Stimulated activated CD8-positive, alpha-beta memory T cell treated with anti-CD3 and anti-CD28 coated beads, Interleukin-2, amount 100 ng/mL, for 1 hour (primary cell): Measurements from ENCODE around the gene FXYD6.
A peak's percentile ranks its signal among the peaks of the same experiment; 100 is the strongest.

Source experiments
- DNase-seq, 2 donors: peaks; one replicate each; pipeline ENCODE4 v3.0.0-alpha.2; 2020; ENCODE audit warnings: low read depth in 2 of 2

FXYD6 gene

DNA sequence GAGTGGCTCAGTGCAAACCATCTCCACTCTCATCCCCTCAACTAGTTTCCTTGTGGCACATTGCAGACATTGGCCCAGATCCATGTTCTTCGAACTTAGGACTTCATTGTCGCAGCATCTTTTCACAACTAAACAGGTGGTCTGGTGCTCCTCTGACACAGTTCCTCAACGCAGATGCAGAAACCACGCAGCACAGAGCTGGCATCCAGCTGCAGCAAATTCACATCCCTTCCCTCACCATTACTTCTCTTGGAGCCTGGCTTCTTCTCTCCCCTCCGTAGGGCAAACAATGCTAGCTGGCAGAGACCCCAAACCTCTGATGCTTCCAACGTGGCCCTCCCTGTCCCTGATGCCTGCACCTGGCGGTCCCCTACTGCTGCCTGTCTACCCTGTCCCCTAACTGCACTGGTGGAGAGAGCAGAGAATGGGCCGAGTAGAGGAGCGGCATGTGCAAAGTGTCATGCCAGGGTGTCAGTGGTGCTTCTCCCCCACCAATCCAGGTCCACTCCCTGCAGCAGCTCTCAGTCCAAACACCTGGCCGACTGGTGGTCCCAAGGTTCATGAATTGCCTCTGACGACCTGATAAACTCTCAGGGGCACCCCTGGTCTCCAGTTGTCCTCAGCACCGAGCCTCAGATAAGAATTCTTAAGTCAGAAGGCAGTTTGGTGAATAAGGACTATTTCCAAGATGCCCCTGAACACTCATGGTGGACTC lies 34.6 kb upstream of the FXYD6 start:
- DNase-seq, result no peak

DNA sequence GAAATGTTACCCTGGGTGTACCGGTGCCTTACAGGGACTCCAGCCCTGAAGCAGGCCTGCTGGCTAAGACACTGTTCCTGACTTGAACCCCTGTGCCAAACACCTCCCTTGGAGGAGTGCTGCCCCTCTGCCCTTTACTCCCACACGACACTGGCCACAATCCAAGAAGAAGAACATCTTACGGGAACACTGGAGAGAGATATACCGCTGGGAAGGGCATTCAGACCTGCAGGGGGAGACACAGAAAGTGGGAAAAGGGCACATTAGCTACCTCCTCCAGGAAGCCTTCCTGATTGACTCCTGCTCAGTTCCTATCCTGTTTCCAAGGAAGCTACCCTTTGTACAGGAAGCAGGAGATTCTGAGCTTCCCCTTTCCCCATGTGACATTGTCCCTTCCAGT lies 34.1 kb upstream of the FXYD6 start:
- DNase-seq, result no peak

DNA sequence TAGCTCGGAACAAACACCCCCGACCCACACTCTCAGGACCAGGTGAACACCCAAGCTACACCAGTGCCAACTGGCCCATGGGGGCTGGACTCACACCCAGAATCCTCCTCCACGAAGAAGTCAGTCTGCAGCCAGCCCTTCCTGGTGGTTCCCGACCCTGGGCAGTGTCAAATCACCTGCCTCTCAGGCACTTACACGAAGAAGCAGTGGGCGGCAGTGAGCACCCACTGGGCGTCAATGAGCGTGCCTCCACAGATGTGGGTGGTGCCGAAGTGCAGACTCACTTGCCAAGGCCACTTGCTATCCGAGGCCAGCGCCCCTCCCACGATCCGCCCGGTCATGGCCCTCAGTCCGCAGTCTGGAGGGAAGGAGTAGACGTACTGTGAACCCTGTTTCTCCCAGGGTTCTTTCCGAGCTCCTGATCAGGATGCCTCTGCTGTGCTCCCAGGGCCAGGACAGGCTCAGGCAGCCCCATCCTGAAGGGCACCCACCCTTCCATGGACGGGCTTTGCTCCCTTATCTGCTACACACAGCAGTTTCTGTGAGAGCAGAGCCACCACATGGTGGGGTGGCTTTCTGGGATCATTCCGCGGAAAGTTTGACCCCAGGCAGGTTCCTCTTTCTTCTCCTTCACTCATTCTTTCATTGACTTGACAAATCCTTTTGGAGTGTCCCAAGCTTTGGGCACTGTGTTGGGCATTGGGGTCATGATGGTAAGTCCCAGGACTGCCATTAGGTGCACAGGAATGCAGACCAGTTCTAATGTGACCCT lies 33.3 kb upstream of the FXYD6 start:
- DNase-seq, result no peak

DNA sequence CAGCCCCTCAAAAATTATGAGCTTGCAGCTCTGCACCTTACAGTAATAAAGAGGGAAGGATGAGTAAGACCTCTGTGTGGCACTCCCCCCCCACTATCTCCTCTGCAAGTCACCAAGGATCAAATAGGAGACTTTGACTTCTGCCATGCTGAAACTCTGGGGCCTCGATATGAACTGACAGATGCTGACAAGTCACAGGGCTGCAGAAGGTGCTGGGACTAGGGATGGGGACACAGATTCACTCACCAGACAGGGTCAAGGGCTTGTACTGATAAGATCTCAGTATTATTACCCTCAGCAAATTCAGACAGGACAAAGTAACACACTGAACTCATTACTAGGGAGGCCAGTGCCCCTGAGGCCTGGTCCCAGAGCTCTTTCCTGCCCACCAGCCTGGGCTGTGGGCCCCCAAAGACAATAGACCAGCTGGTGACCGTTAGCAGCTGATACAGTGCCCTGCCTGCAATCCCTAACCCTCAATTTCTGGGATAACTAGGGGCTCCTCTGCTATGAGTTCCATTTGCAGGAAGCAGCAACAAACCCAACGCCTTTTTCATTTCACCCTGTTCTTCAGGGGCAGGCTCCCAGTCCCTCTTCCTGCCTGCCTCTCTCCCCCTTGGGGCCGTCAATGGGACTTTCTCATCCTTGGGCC lies 32.6 kb upstream of the FXYD6 start:
- no peak for DNase-seq

DNA sequence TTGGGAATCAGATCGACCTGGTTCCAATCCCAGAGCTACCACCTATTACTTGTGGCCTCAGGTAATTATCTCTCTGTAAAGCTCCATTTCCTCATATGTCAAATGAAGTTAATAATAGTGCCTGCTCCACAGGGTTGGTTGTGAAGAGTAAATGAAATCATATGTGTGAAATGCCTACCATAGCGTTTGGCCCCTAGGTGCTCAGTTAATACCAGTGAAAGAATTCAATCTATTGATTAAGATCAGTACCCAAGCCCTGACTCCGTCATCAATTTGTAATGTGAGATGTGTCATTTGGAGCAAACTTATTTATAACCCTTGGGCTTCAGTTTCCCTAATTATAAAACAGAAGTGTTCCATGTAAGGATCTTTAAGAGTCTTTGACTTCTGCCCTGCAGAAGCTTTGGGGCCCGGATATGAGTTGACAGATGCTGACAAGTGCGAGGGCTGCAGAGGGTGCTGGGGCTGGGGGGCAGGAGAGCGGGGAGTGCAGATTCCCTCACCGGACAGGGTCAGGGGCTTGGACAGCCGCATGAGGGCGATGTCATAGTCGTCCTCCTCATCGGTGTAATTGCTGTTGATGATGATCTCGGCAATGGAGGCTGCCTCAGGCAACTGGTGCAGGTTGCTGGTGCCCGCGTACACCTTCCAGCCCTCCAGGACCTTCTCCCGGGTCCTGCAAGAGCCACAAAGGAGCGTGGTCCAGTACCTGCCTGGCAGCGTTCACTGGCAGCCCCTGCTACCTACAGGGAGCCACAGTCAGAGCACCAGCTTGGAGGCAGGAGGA lies 31.8 kb upstream of the FXYD6 start:
- no peak for DNase-seq

DNA sequence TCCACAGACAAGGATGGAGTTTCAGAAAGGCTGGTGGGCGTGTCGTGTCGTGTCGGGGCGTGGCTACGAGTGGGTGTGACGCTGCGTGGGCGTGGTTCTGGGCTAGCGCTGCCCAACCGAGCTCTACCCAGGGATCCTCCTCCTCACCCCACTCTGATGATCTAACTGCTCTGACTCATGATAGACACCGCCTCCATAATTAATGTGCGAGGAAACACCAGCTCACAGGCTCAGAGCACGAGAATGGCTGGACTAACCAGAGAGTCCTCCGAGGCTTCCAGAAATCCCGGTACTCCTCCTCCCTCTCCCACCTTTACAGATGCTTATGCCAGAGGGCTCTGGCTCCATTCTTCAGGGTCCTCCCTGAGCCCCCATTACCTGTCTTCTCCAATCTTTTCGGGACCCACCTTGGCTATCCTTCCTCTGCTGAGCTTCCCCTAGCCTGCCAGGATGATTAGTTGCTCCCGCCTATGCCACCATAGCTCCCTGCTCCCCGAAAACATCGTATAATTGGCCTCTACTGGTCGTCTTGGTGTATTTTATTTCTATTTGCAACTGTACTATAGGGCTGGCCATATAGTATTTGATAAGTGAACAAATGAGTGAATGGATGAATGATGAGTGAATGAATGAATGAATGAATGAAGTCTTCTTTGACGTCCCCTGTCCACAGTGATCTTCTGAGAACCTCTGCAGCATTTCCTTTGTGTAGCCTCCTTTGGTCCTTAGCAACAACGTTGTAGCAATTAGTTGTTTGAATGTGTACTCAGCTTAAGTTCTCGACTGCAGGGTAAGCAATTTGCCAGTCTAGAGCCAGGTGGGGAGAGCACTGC lies 31.0 kb upstream of the FXYD6 start:
- peak; percentile 24 to 31 for DNase-seq

DNA sequence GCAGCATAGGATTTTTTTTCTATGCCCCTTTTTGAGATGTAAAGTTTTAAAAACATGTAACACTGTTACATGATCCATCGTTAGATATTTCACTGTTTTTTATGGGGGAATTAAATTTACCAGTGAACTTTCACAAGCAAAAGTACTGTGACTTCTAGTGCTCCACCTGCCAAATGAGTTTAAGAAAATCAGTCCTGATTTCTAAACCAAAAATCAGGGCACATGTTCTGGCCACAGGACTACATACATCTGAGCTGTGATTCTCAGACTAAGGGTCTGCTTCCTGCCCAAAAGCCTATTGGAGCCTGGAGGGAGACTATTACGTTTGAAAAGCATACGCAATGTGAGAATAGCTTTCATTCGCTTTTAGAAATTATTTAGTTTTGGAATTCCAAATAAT lies 30.3 kb upstream of the FXYD6 start:
- DNase-seq, result no peak

DNA sequence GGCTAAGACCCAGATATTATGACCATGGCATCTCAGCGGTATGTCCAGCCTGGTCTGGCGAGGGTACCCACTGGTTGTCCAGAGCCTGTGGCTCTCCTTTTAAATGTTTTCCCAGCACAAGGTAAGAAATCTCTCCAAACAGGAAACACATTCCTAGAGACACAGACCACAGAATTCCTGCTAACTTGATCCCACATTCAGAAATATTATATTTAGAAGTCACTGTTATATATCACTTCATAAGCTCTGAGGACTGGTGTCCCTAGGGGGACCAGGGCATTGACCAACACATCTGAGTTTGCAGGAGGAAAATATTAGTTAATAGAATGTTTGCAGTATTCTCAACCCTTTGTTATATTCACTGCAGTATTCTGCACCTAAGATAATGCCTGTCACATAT lies 29.7 kb upstream of the FXYD6 start:
- no peak for DNase-seq

DNA sequence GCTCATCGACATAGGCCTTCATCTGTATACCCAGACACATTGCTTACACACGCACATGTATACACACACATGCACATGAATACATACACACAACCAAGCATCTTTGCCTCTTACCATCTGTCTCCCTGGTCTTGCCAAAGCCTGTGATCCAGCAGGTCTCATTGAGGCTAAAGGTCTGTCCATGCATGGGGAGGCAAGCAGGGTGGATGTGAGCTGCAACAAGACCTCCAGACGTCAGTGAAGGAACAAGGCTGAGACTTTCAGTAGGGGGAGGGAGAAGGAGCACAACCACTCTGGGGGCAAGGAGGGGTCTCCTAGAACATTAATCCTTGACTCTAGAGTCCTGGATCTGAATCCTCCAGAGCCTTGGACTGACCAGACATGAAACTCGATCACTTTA lies 29.1 kb upstream of the FXYD6 start:
- DNase-seq, result no peak

DNA sequence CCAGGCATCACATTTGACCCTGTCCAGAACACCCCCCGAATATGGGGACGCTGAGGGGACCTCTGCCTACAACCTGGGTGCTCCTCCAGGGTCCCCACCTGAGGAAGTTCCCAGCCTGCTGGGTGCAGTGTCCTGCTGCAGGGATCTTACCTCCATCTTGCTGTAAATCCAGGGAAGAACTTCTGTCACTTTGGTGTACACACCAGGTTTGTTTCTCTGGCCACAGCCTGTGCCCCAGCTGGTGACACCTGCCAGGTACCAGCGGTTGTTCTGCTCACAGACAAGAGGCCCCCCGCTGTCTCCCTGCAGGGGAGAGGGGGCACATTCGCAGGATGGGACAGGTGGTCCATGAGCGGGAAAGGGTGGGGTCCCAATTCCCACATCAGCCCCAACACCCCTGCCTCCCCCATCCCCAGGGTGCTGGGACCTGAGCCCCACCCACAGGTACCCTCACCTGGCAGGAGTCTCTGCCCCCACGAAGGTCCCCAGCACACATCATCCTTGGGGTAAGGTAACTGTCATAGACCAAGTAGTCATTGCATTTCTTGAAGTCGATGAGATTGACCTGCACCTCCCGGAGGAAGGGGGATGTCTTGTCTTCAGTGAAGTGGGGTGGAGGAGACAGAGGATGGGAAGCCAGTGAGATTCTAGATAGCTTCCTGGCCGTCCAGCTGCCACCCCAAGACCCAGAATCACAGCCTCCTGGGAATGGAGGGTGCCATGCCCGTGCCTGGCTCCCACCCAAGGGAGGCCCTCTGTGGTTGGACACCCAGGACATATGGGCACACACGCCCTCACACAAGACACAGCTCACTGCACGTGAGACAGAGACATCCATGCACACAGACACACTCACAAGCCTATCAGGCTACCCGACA lies 27.3 kb upstream of the FXYD6 start:
- DNase-seq, result no peak

DNA sequence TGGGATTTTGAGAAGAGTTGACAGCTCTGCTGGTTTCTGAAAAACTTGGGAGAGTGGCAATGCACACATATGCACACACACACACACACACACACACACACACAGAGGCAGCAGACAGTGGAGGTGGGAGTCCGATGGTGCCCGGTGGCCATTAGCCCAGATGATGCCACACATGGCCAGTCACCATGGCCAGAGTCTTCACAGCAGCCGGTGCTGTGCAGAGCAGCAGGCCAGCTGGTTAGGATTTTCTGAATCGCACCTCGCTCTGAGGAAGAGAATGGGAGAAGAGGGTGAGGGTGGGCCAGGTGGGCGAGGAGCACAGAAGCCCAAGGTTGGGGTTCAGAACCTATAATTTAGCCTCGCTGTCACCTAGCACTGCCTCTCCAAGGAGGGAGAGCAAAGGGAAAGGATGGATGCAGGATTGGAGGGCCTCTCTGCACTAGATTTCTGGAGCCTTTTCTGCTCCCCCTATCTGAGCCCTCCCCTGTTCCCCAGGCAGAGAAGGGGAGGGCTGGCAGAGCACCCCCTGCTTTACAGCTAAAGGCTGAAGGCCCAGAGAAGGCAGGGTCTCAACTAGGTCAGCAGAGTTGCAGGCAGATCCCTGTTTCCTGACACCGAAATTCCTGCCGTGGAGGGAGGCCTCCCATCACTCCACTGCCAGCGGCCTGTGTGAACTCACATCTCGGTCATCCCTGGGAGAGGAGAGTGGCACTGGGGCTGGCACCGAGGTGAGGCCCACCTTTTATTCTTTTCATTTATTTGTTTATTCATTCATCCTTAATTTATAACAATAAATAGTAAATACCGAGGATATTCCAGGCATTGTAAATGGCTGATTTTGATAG lies 25.8 kb upstream of the FXYD6 start:
- no peak for DNase-seq

DNA sequence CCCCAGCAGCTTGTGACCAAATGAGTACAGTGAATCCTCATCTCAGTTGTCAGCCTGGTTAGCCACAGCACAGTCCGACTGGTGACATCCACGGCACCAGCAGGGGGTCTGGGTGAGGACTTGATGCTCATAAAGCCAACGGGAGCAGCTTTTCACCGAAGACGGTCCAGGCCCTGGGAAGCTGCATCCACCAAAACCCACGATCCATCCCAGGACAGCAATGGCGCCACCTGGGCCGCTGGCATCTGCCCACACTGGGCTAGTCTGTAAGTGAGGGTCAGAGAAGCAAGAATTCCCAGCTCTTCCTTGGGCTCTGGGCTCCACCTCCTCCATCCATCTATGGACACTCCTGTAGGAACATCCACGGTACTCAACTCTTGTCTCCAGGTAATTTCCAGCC lies 25.1 kb upstream of the FXYD6 start:
- no peak for DNase-seq

DNA sequence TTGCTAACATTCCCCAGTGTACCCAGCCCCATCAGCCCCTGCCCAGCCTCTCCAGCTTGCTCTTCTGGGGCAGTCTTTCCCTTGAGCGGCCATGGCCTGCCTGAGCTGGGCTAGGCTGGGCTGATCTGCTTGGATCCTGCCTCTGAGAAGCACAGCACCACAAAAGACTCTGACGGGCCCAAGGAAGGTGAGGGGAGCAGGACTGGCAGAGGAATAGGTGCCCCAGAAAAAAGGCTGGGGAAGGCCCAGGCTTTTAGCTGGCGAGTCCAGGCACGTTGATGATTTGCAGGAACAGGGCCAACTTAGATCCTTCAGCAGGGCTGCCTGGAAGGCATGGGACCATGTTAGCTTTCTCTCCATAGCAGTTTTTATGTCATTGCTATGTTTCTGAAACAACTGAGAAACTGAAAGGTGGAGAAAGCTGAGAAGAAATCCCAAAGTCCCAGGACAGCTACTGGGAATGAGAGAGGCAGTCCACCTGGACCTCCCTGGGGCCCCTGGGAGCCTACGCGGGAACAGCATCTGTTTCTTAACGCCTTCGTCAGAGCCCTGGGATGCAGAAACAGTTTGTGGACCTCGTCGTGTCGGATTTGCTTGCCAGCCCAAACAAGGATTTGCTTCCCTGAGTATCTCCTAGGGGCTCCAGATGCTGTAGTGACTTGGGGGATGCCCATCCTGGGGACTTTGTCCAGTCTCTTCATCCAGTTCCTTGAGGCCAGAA lies 24.4 kb upstream of the FXYD6 start:
- DNase-seq, result no peak

DNA sequence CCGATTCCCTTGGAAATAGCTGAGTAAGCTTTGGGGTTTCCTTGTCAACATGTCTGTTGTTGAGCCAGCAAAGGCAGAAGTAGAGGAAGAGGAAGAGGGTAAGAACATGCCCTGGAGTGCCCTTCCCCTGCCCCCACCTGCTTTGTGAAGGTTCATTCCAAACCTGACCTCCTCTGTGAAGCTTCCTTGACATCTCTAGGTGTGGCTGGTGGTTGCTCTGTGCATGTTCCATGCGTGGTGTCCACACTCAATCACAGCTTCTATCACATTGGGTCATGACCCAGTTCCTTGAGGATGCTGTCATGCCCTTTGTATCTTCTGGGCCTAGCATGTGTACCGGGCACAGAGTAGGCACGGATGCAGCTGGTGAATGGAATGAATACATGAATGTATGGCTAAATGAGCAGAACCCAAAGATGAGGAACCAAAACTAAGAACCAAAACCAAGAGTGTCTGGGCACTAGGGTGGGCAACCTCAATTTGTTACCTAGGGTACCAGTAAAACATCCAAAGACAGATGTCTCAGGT lies 23.7 kb upstream of the FXYD6 start:
- no peak for DNase-seq

DNA sequence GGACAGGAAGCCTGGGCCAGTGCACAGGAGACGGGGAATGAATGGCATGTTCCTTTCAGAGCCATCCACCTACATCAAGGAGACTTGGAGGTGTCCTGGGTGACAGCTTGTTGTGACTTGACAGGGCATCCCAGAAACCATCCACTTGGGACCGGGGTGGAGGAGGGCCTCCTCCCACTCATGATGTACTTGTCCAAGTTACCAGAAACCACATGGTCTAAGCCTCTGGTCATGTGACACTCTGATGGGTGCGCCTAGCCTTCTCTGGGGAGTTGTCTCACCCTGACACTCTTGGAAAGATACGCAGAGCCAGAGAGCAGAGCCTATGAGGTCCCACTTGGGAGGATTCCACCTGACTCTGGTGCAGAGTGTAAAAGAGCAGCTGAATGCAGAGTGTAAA lies 21.6 kb upstream of the FXYD6 start:
- no peak for DNase-seq

DNA sequence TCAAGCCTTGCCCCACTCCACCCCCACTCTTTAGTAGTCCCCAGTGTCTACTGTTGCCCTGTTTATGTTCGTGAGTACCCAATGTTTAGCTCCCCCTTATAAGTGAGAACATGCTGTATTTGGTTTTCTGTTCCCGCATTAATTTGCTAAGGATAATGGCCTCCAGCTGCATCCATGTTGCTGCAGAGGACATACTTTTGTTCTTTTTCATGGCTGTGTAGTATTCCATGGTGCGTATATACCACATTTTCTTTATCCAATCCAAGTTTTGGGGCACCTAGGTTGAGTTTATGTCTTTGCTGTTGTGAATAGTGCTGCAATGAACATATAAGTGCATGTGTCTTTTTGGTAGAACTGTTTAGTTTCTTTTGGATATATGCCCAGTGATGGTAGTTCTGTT lies 16.2 kb upstream of the FXYD6 start:
- no peak for DNase-seq

DNA sequence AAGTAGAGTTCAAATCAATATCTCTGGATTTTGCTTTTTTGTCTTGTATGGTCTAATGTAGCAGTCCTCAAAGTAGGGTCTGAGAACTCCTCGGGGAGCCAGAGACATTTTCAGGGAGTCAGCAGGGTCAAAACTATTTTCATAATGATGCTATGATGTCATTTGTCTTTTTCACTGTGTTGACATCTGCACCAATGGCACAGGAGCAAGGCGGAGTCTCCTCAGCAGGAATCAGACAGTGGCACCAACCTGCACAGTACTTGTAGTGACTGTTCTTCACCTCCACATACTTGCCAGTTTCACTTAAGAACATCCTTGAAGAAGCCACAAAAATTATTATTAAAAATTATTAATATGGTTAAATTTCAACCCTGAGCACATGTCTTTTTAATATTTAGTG lies 14.9 kb upstream of the FXYD6 start:
- no peak for DNase-seq

DNA sequence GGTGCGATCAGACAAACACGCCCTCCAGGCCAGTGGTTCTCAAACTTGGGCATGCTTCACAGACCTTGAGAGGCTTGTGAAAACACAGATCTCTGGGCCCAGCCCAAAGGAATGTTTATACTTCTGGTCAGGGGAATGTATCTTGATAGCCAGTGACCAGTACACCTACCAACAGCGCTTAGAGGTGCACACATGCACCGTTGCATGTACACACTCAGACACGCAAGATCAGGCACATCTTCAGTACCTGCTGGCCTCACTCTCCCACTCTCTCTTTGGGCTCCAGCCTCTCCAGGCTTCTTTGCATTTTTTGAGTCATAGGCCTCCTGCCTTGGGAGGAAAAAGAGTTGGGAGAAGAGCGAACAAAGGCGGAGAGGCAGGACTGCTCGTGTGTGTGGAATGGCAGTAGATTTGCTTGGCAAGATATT lies 11.7 kb upstream of the FXYD6 start:
- DNase-seq, result no peak
